PC-3 (cell line): ENCODE measurements around the gene AKAP3. TPM values are rescaled to one million over a fixed set of nuclear protein-coding genes. Genes with fewer than 3 reads are reported as not detected.

Source experiments
- ATAC-seq: fragments of 200-7000 bp; cut with Tn5 transposase; 2 replicates; pipeline ENCODE4 v1.9.1; 2020; ENCODE audit warnings: mild to moderate bottlenecking, moderate library complexity
- BruUV-seq: library from RNA; stranded (reverse); fragments of 400-500 nt; replicated peaks from 2 replicates; lab custom pipeline; 2021; lab: Mats Ljungman, UMichigan
- CTCF ChIA-PET: fragments of 300-600 bp; sonication (Branson Sonifier 250); formaldehyde crosslinking; loops from one replicate; lab custom pipeline; 2022; ENCODE audit warnings: antibody characterized with exemption; lab: Charles Lee
- POLR2A ChIA-PET: fragments of 300-600 bp; sonication (Branson Sonifier 250); formaldehyde crosslinking; loops from one replicate; lab custom pipeline; 2022; ENCODE audit warnings: antibody characterized with exemption; ENCODE audit not compliant: unreplicated experiment; lab: Charles Lee
- DNase-seq: peaks from one replicate; pipeline ENCODE4 v3.0.0-alpha.2; 2015
- H2AFZ ChIP-seq: fragments of 300-600 bp; sonication (generic); 2 replicates; pipeline ENCODE4 v1.6.0; 2016; ENCODE audit warnings: antibody characterized with exemption, low read length
- H3F3A ChIP-seq: fragments of 300-600 bp; sonication (generic); one replicate; pipeline ENCODE4 v1.6.0; 2017; ENCODE audit warnings: antibody characterized with exemption, low read length, control low read depth, mild to moderate bottlenecking; ENCODE audit not compliant: unreplicated experiment
- H3K27ac ChIP-seq: fragments of 300-600 bp; sonication (generic); 2 replicates; pipeline ENCODE4 v1.5.1; 2016; ENCODE audit warnings: mild to moderate bottlenecking, low read length
- H3K27me3 ChIP-seq: fragments of 300-600 bp; sonication (generic); 2 replicates; pipeline ENCODE4 v1.6.1; 2016; ENCODE audit warnings: low read length, mixed read lengths
- H3K36me3 ChIP-seq: fragments of 300-600 bp; sonication (generic); 2 replicates; pipeline ENCODE4 v1.6.1; 2016; ENCODE audit warnings: low read depth, mixed run types, low read length, mixed read lengths
- H3K4me1 ChIP-seq: fragments of 300-600 bp; sonication (generic); 2 replicates; pipeline ENCODE4 v1.5.1; 2016; ENCODE audit warnings: low read length; ENCODE audit not compliant: insufficient read depth
- H3K4me2 ChIP-seq: fragments of 300-600 bp; sonication (generic); 2 replicates; pipeline ENCODE4 v1.6.0; 2016; ENCODE audit warnings: low read length
- H3K4me3 ChIP-seq: fragments of 300-600 bp; sonication (generic); 2 replicates; pipeline ENCODE4 v1.5.1; 2016; ENCODE audit warnings: mild to moderate bottlenecking, low read length, mixed read lengths
- H3K79me2 ChIP-seq: fragments of 300-600 bp; sonication (generic); 2 replicates; pipeline ENCODE4 v1.6.1; 2017; ENCODE audit warnings: low read length, mixed read lengths
- H3K9ac ChIP-seq: fragments of 300-600 bp; sonication (generic); 2 replicates; pipeline ENCODE4 v1.6.0; 2016; ENCODE audit warnings: mild to moderate bottlenecking, low read length
- H3K9me2 ChIP-seq: fragments of 300-600 bp; sonication (generic); replicated peaks from 2 replicates; pipeline ENCODE4 v1.6.1; 2016; ENCODE audit warnings: mixed run types, low read length, mixed read lengths
- H3K9me3 ChIP-seq: fragments of 300-600 bp; sonication (generic); 2 replicates; pipeline ENCODE4 v1.6.1; 2016; ENCODE audit warnings: low read length, mixed read lengths
- H4K20me1 ChIP-seq: fragments of 300-600 bp; sonication (generic); 2 replicates; pipeline ENCODE4 v1.6.1; 2016; ENCODE audit warnings: low read length, mixed read lengths
- EZH2 ChIP-seq: fragments of 300-600 bp; sonication (generic); IDR thresholded peaks from one replicate; pipeline ENCODE4 v1.6.1; 2017; ENCODE audit warnings: antibody characterized with exemption, mild to moderate bottlenecking, low read length; ENCODE audit not compliant: unreplicated experiment
- EZH2phosphoT487 ChIP-seq: fragments of 300-600 bp; sonication (generic); IDR thresholded peaks from 2 replicates; pipeline ENCODE4 v1.6.1; 2018; ENCODE audit warnings: mild to moderate bottlenecking, antibody characterized with exemption, low read length, borderline replicate concordance
- intact Hi-C: fragments of 100-400 bp; cut with micrococcal nuclease; formaldehyde crosslinking; loops from 2 replicates; pipeline ENCODE4 v1.9.0; 2023
- total RNA-seq: library from RNA; depleted of rRNA; stranded (reverse); fragments of >200 nt; gene quantifications from 2 replicates; pipeline ENCODE4 v1.2.3, GENCODE V29; 2014
- TF ChIP-seq, protein P1 (sequence below): fragments of 300-600 bp; sonication (generic); conservative IDR thresholded peaks from 2 replicates; pipeline ENCODE4 v1.5.1; 2017; ENCODE audit warnings: antibody characterized with exemption, low read depth, mild to moderate bottlenecking, low read length

AKAP3 gene
- total RNA-seq, 1 experiment from 2014 or later = 1.9 TPM

DNA sequence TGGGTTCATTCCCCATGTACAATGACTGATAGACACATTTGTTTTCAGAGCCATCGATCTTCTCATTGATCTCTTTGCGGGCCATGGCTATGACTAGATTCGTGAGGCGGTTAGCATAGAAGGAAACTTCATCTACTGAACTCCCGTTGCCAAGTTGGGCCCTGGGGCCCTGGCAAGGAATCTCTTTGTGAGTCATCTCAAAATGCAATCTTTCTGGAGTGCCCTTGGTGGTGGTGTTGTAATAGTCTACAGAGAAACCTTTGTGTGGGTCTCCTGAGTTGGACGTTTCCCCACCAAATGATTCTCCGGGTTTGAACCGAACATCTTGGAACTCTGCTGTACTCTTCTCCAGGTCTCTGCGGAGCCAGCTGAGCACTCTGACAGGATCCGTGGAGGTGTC is 20.4 kb downstream of the AKAP3 start:
- ATAC-seq (no peak), DNase-seq (peak; percentile 3)
- Histone ChIP-seq H3K4me1 (no peaks in the 10 kb centered on the region), H3K4me3 (no peak overlapping the region), H3K27ac (no peak overlapping the region), H3K9me3 (no peaks in the 10 kb centered on the region), H3K4me2 (no peak overlapping the region), H3K36me3 (no peaks in the 10 kb centered on the region), H4K20me1 (no peaks in the 10 kb centered on the region), H3F3A (no peaks in the 10 kb centered on the region), H3K9ac (no peak overlapping the region), H3K27me3 (peaks cover 23% of the 10 kb centered on the region), H3K9me2 (no peaks in the 10 kb centered on the region), H3K79me2 (no peaks in the 10 kb centered on the region), H2AFZ (no peak overlapping the region)
- ChIA-PET POLR2A (no interaction called here), CTCF (no interaction called here)
- TF ChIP-seq, protein P1, sequence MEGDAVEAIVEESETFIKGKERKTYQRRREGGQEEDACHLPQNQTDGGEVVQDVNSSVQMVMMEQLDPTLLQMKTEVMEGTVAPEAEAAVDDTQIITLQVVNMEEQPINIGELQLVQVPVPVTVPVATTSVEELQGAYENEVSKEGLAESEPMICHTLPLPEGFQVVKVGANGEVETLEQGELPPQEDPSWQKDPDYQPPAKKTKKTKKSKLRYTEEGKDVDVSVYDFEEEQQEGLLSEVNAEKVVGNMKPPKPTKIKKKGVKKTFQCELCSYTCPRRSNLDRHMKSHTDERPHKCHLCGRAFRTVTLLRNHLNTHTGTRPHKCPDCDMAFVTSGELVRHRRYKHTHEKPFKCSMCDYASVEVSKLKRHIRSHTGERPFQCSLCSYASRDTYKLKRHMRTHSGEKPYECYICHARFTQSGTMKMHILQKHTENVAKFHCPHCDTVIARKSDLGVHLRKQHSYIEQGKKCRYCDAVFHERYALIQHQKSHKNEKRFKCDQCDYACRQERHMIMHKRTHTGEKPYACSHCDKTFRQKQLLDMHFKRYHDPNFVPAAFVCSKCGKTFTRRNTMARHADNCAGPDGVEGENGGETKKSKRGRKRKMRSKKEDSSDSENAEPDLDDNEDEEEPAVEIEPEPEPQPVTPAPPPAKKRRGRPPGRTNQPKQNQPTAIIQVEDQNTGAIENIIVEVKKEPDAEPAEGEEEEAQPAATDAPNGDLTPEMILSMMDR = no peak
- TF ChIP-seq EZH2 = no peak
- BruUV-seq = no TSS peak
- intact Hi-C loops = no loop called here

DNA sequence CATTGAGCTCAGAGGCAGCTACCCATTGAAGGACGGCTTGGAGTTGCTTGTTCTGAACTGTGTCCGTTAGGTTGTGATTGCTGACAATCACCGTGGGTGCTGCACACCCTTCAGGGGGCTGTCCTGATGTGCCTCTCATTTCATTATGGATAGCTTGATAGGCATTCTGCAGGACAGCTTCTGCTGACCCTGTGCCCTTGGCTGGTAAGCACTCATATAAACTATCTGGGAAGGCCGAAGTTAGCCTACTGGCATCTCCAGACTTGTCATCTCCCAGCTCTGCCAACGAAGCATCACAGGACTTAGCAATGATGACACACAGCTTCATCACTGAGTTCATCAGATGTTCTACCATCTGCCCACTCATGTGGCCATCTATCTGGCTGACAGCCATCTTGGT is 22.3 kb downstream of the AKAP3 start:
- CTCF ChIA-PET = no interaction called here

DNA sequence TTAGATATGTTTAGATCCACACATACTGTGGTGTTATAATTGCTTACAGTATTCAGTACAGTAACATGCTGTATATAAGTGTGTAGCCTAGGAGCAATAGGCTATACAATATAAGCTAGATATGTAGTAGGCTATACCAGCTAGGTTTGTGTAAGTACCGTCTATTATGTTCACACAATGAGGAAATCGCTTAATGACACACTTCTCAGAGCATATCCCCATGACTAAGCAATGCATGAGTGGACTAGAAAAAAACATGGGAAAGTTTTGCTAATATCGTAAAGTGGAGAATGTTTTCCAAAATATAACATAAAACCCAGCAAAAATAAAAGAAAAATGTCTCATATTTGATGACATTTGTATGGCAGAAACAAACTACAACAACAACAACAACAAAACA is 27.3 kb downstream of the AKAP3 start:
- H4K20me1 ChIP-seq = no peaks in the 10 kb centered on the region
- intact Hi-C loops = no loop called here
- no peak overlapping the region for H3K27ac ChIP-seq
- POLR2A ChIA-PET = no interaction called here
- no peaks in the 10 kb centered on the region for H3F3A ChIP-seq
- H3K9ac ChIP-seq = no peak overlapping the region
- H2AFZ ChIP-seq = no peak overlapping the region
- no peak overlapping the region for H3K4me2 ChIP-seq
- ATAC-seq (no peak), DNase-seq (no peak)
- H3K9me2 ChIP-seq = no peaks in the 10 kb centered on the region
- H3K4me3 ChIP-seq = no peak overlapping the region
- H3K9me3 ChIP-seq = no peaks in the 10 kb centered on the region
- no peaks in the 10 kb centered on the region for H3K27me3 ChIP-seq
- no peaks in the 10 kb centered on the region for H3K79me2 ChIP-seq
- TF ChIP-seq EZH2 (no peak), EZH2phosphoT487 (no peak)
- TF ChIP-seq, protein P1 = no peak
- H3K4me1 ChIP-seq = no peaks in the 10 kb centered on the region
- no TSS peak for BruUV-seq
- no peaks in the 10 kb centered on the region for H3K36me3 ChIP-seq
- CTCF ChIA-PET = no interaction called here

More for the DNA sequence above, 22.3 kb downstream of the AKAP3 start:
- Histone ChIP-seq H3K27me3 (peaks cover 23% of the 10 kb centered on the region), H3K4me1 (no peaks in the 10 kb centered on the region), H2AFZ (no peak overlapping the region), H3K36me3 (no peaks in the 10 kb centered on the region), H3K9me3 (no peaks in the 10 kb centered on the region), H3K9me2 (no peaks in the 10 kb centered on the region), H3K27ac (no peak overlapping the region), H3K9ac (no peak overlapping the region), H3K79me2 (no peaks in the 10 kb centered on the region), H3K4me2 (no peak overlapping the region), H4K20me1 (no peaks in the 10 kb centered on the region), H3K4me3 (no peak overlapping the region), H3F3A (no peaks in the 10 kb centered on the region)
- intact Hi-C loops = no loop called here
- TF ChIP-seq, protein P1 = no peak
- TF ChIP-seq EZH2 (no peak), EZH2phosphoT487 (no peak)
- no TSS peak for BruUV-seq
- no peak for ATAC-seq
- POLR2A ChIA-PET = no interaction called here
- no peak for DNase-seq
